Erythroblast (primary cell): ENCODE results near the gene CLIC1.

Source experiments
- GATA1 ChIP-seq: IDR thresholded peaks from 2 replicates; pipeline ENCODE4 v1.6.1; 2011; ENCODE audit warnings: low read depth, mild to moderate bottlenecking, control low read depth, low read length, moderate library complexity
- POLR2A ChIP-seq: IDR thresholded peaks from 2 replicates; pipeline ENCODE4 v1.6.1; 2011; ENCODE audit warnings: mild to moderate bottlenecking, low read length

DNA sequence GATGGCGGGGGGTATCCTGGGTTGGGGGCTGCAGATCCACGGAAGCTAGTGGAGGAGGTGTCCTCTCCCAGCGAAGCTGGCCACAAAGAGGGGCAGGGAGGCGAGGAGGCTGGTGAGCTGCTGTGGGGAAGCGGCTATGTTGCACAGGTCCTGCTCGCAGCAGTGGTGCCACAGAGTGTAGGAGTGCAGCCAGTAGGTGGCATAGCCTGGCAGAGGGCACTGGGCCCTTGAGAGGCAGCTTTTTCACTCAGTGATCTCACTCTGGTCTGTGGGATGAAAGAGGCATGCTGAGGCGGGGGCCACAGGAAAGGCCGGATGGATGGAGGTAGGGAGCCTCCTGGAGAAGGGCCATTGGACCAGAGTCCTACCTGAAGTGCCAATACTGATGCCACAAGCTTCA is 24.0 kb downstream of the CLIC1 start:
- TF ChIP-seq POLR2A, result no peak
- TF ChIP-seq GATA1, result no peak
